IPS-NIHi11 (cell line): Measurements from ENCODE around the gene DCLK1.
A peak's percentile ranks its signal among the peaks of the same experiment; 100 is the strongest.

Experiments
- DNase-seq: peaks from one replicate; pipeline ENCODE4 v3.0.0; 2012; ENCODE audit warnings: mixed read lengths, low spot score

Gene DCLK1

GRCh38 chr13:35945368-35945767 is 185.8 kb downstream of the DCLK1 start:
- no peak for DNase-seq

GRCh38 chr13:35941374-35941773 is 189.8 kb downstream of the DCLK1 start:
- DNase-seq, result no peak

GRCh38 chr13:35940734-35941133 is 190.4 kb downstream of the DCLK1 start:
- DNase-seq, result no peak

GRCh38 chr13:35936246-35936978 is 194.8 kb downstream of the DCLK1 start:
- no peak for DNase-seq

GRCh38 chr13:35930665-35931631 is 200.2 kb downstream of the DCLK1 start:
- no peak for DNase-seq

GRCh38 chr13:35927567-35928021 is 203.6 kb downstream of the DCLK1 start:
- DNase-seq, result no peak

GRCh38 chr13:35926859-35927530 is 204.2 kb downstream of the DCLK1 start:
- no peak for DNase-seq

GRCh38 chr13:35925669-35926068 is 205.5 kb downstream of the DCLK1 start:
- no peak for DNase-seq

- no peak for DNase-seq
Measured at GRCh38 chr13:35923347-35923746, 207.8 kb downstream of the DCLK1 start.

- peak; percentile 20 for DNase-seq
Measured at GRCh38 chr13:35920816-35921215, 210.4 kb downstream of the DCLK1 start.

- no peak for DNase-seq
Measured at GRCh38 chr13:35917942-35918645, 213.1 kb downstream of the DCLK1 start.

- DNase-seq, result no peak
Measured at GRCh38 chr13:35917252-35917941, 213.8 kb downstream of the DCLK1 start.

GRCh38 chr13:35916146-35916545 is 215.0 kb downstream of the DCLK1 start:
- no peak for DNase-seq

- DNase-seq, result no peak
Measured at GRCh38 chr13:35914662-35915061, 216.5 kb downstream of the DCLK1 start.

- no peak for DNase-seq
Measured at GRCh38 chr13:35912841-35913240, 218.3 kb downstream of the DCLK1 start.

GRCh38 chr13:35909837-35910540 is 221.2 kb downstream of the DCLK1 start:
- DNase-seq, result no peak

- no peak for DNase-seq
Measured at GRCh38 chr13:35909091-35909490, 222.1 kb downstream of the DCLK1 start.

- no peak for DNase-seq
Measured at GRCh38 chr13:35908226-35908625, 223.0 kb downstream of the DCLK1 start.

- no peak for DNase-seq
Measured at GRCh38 chr13:35906636-35907035, 224.5 kb downstream of the DCLK1 start.

- DNase-seq, result no peak
Measured at GRCh38 chr13:35903075-35903474, 228.1 kb downstream of the DCLK1 start.

GRCh38 chr13:35898041-35898440 is 233.1 kb downstream of the DCLK1 start:
- no peak for DNase-seq
